OCI-LY1 (cell line): ENCODE measurements around the gene BMPR1B.

ENCODE experiments used
- H2AFZ ChIP-seq: fragments of 200-600 bp; sonication (generic), shearing (Covaris generic); 2 replicates; pipeline ENCODE4 v1.6.0; 2014; ENCODE audit warnings: antibody characterized with exemption, mild to moderate bottlenecking, low read length
- H3F3A ChIP-seq: fragments of 200-600 bp; sonication (generic), shearing (Covaris generic); 2 replicates; pipeline ENCODE4 v1.6.0; 2014; ENCODE audit warnings: mild to moderate bottlenecking, antibody characterized with exemption, low read length, moderate library complexity; ENCODE audit not compliant: insufficient read depth
- H3K27ac ChIP-seq: fragments of 200-600 bp; sonication (generic); 2 replicates; pipeline ENCODE4 v1.5.1; 2014; ENCODE audit warnings: low read length, mixed run types, mild to moderate bottlenecking, low read depth; ENCODE audit not compliant: poor library complexity, severe bottlenecking
- H3K27me3 ChIP-seq: fragments of 200-600 bp; sonication (generic); 2 replicates; pipeline ENCODE4 v1.6.0; 2014; ENCODE audit warnings: antibody characterized with exemption, mild to moderate bottlenecking, low read length, moderate library complexity; ENCODE audit not compliant: insufficient read depth
- H3K36me3 ChIP-seq: fragments of 200-600 bp; sonication (generic); 2 replicates; pipeline ENCODE4 v1.6.1; 2014; ENCODE audit warnings: mild to moderate bottlenecking, antibody characterized with exemption, low read length, moderate library complexity, mixed read lengths; ENCODE audit not compliant: insufficient read depth
- H3K4me1 ChIP-seq: fragments of 200-600 bp; sonication (generic); 2 replicates; pipeline ENCODE4 v1.5.1; 2014; ENCODE audit warnings: mild to moderate bottlenecking, low read length, moderate library complexity; ENCODE audit not compliant: insufficient read depth, severe bottlenecking
- H3K4me2 ChIP-seq: fragments of 200-600 bp; sonication (generic), shearing (Covaris generic); 2 replicates; pipeline ENCODE4 v1.6.1; 2014; ENCODE audit warnings: low read length
- H3K4me3 ChIP-seq: fragments of 200-600 bp; sonication (generic); 2 replicates; pipeline ENCODE4 v1.5.1; 2014; ENCODE audit warnings: low read length, low read depth, mild to moderate bottlenecking, mixed read lengths; ENCODE audit not compliant: poor library complexity, severe bottlenecking
- H3K79me2 ChIP-seq: fragments of 200-600 bp; shearing (Covaris generic); 2 replicates; pipeline ENCODE4 v1.6.1; 2016; ENCODE audit warnings: mixed run types, low read length, mixed read lengths; ENCODE audit not compliant: insufficient read depth
- H3K9ac ChIP-seq: fragments of 200-600 bp; sonication (generic), shearing (Covaris generic); 2 replicates; pipeline ENCODE4 v1.6.1; 2014; ENCODE audit warnings: mild to moderate bottlenecking, low read length, mixed read lengths
- H3K9me2 ChIP-seq: fragments of 200-600 bp; sonication (generic), shearing (Covaris generic); 2 replicates; pipeline ENCODE4 v1.6.1; 2014; ENCODE audit warnings: low read depth, mild to moderate bottlenecking, low read length, mixed read lengths
- H3K9me3 ChIP-seq: fragments of 200-600 bp; shearing (Covaris generic); 2 replicates; pipeline ENCODE4 v1.6.1; 2014; ENCODE audit warnings: low read length, mixed read lengths
- H4K20me1 ChIP-seq: fragments of 200-600 bp; sonication (generic), shearing (Covaris generic); 2 replicates; pipeline ENCODE4 v1.6.0; 2016; ENCODE audit warnings: mild to moderate bottlenecking, low read length; ENCODE audit not compliant: insufficient read depth
- CTCF ChIP-seq: fragments of 200-600 bp; sonication (generic), shearing (Covaris generic); IDR thresholded peaks from 2 replicates; pipeline ENCODE4 v1.5.1; 2017; ENCODE audit warnings: mild to moderate bottlenecking, antibody characterized with exemption, low read length, moderate library complexity, mixed read lengths
- EZH2 ChIP-seq: fragments of 200-600 bp; sonication (generic), shearing (Covaris generic); IDR thresholded peaks from 2 replicates; pipeline ENCODE4 v1.8.0; 2017; ENCODE audit warnings: borderline replicate concordance, mixed run types, mild to moderate bottlenecking, antibody characterized with exemption, low read length, moderate library complexity, mixed read lengths

The BMPR1B gene

GRCh38 chr4:94959307-94959706, 201.6 kb downstream of the BMPR1B start:
- no peaks in the 10 kb centered on the region for H3K27me3 ChIP-seq
- no peak overlapping the region for H3K4me2 ChIP-seq
- no peak overlapping the region for H3K27ac ChIP-seq
- TF ChIP-seq EZH2 (no peak), CTCF (no peak)
- H3F3A ChIP-seq: no peaks in the 10 kb centered on the region
- no peaks in the 10 kb centered on the region for H4K20me1 ChIP-seq
- no peaks in the 10 kb centered on the region for H3K79me2 ChIP-seq
- H2AFZ ChIP-seq: no peak overlapping the region
- H3K9me2 ChIP-seq: no peaks in the 10 kb centered on the region
- H3K9me3 ChIP-seq: no peaks in the 10 kb centered on the region
- H3K36me3 ChIP-seq: no peaks in the 10 kb centered on the region
- H3K4me1 ChIP-seq: no peaks in the 10 kb centered on the region
- H3K9ac ChIP-seq: no peak overlapping the region
- no peak overlapping the region for H3K4me3 ChIP-seq

- Histone ChIP-seq H3K4me2 (no peak overlapping the region), H3K4me1 (no peaks in the 10 kb centered on the region), H3K9me3 (no peaks in the 10 kb centered on the region), H3K27me3 (no peaks in the 10 kb centered on the region), H4K20me1 (no peaks in the 10 kb centered on the region), H3K27ac (no peak overlapping the region), H3K4me3 (no peak overlapping the region), H3K79me2 (no peaks in the 10 kb centered on the region), H3K9ac (no peak overlapping the region), H2AFZ (no peak overlapping the region), H3K36me3 (no peaks in the 10 kb centered on the region), H3K9me2 (no peaks in the 10 kb centered on the region), H3F3A (no peaks in the 10 kb centered on the region)
- TF ChIP-seq EZH2 (no peak), CTCF (no peak)
These were observed 203.0 kb downstream of the BMPR1B start for GRCh38 chr4:94960708-94961107.

- no peak overlapping the region for H3K27ac ChIP-seq
These were observed 203.7 kb downstream of the BMPR1B start for GRCh38 chr4:94961420-94961819.

More at GRCh38 chr4:94961420-94961819, 203.7 kb downstream of the BMPR1B start:
- Histone ChIP-seq H3K36me3 (no peaks in the 10 kb centered on the region), H3K79me2 (no peaks in the 10 kb centered on the region), H3K9me3 (no peaks in the 10 kb centered on the region), H3K4me3 (no peak overlapping the region), H3K9me2 (no peaks in the 10 kb centered on the region), H3K27me3 (no peaks in the 10 kb centered on the region), H4K20me1 (no peaks in the 10 kb centered on the region), H3K4me2 (no peak overlapping the region), H3K4me1 (no peaks in the 10 kb centered on the region), H3F3A (no peaks in the 10 kb centered on the region), H2AFZ (no peak overlapping the region), H3K9ac (no peak overlapping the region)
- no peak for TF ChIP-seq CTCF
- no peak for TF ChIP-seq EZH2
